ENCODE results near the gene IFNGR2. TPM values are rescaled to one million over a fixed set of nuclear protein-coding genes. Genes with fewer than 3 reads are reported as not detected.
"Not testable (repeated sequence)": the region's sequence is repeated elsewhere in the genome, so short reads cannot be mapped to it uniquely, and the experiment has no call there.

Gene IFNGR2
- total RNA-seq, 1 donor from 2014 or later, result 63.0 TPM

GRCh38 chr21:33360281-33360680, 42.9 kb upstream of the IFNGR2 start:
- Mint-ChIP-seq H3K4me1 (ENCODE audit: low read depth) (peaks cover 22% of the 10 kb centered on the region), H3K27me3 (no peaks in the 10 kb centered on the region), H3K9me3 (ENCODE audit: low read depth) (no peaks in the 10 kb centered on the region), H3K36me3 (ENCODE audit: insufficient read depth) (peaks cover 6% of the 10 kb centered on the region), H3K4me3 (ENCODE audit: low read depth) (no peak overlapping the region), H3K27ac (no peak overlapping the region)
- DNase-seq (ENCODE audit: low spot score, unreplicated experiment), result no peak
- no peak for TF ChIP-seq CTCF (IDR thresholded peaks at IDR 0.05; ENCODE audit: unreplicated experiment)

- Mint-ChIP-seq H3K27ac (no peak overlapping the region), H3K4me3 (ENCODE audit: low read depth) (peak overlapping the region; percentile 3), H3K9me3 (ENCODE audit: low read depth) (no peaks in the 10 kb centered on the region)
Measured at GRCh38 chr21:33360881-33361602, 42.2 kb upstream of the IFNGR2 start.

DNA sequence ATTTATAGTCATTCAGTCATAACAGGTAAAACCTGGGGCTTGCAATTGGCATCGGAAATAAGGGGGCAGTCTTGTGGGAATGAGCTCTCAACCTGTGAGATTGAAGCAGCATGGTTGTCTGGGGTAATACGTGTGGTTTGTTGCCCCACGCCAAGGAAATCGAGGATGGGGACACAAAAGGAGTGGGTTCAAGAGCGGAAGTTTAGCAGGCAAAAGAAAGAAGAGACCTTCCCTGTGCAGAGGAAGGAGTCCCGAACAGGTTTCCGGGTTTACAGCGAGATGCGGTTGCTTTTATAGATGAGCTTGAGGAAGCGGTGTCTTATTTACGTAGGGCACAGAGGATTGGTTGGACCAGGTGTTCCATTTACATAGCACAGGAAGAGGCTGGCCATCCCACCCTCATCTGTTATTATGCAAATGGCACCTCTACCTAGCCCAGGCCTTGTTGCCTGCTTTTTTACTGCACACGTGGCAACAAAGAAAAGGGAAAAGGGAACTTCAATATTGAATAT, 41.1 kb upstream of the IFNGR2 start:
- no peak for TF ChIP-seq CTCF (IDR thresholded peaks at IDR 0.05; ENCODE audit: unreplicated experiment)
- Mint-ChIP-seq H3K27ac (peak overlapping the region; percentile 81), H3K4me3 (ENCODE audit: low read depth) (peak overlapping the region; percentile 9), H3K9me3 (ENCODE audit: low read depth) (peaks cover 6% of the 10 kb centered on the region), H3K27me3 (no peaks in the 10 kb centered on the region), H3K36me3 (ENCODE audit: insufficient read depth) (no peaks in the 10 kb centered on the region), H3K4me1 (ENCODE audit: low read depth) (peaks cover 22% of the 10 kb centered on the region)
- DNase-seq (ENCODE audit: low spot score, unreplicated experiment), result no peak

More at GRCh38 chr21:33360881-33361602, 42.2 kb upstream of the IFNGR2 start:
- Mint-ChIP-seq H3K27me3 (no peaks in the 10 kb centered on the region), H3K4me1 (ENCODE audit: low read depth) (peaks cover 22% of the 10 kb centered on the region), H3K36me3 (ENCODE audit: insufficient read depth) (peaks cover 5% of the 10 kb centered on the region)
- DNase-seq (ENCODE audit: low spot score, unreplicated experiment), result peak; percentile 69
- TF ChIP-seq CTCF (IDR thresholded peaks at IDR 0.05; ENCODE audit: unreplicated experiment), result peak; percentile 89

GRCh38 chr21:33363911-33364609, 39.2 kb upstream of the IFNGR2 start:
- Mint-ChIP-seq H3K9me3 (ENCODE audit: low read depth) (peaks cover 14% of the 10 kb centered on the region), H3K4me1 (ENCODE audit: low read depth) (peaks cover 19% of the 10 kb centered on the region)
- H3K4me3 Mint-ChIP-seq (ENCODE audit: low read depth); DNase-seq (ENCODE audit: low spot score, unreplicated experiment); H3K27ac Mint-ChIP-seq; H3K36me3 Mint-ChIP-seq (ENCODE audit: insufficient read depth); H3K27me3 Mint-ChIP-seq: not testable (repeated sequence)

GRCh38 chr21:33364830-33365229, 38.4 kb upstream of the IFNGR2 start:
- Mint-ChIP-seq H3K27ac (no peak overlapping the region), H3K27me3 (no peaks in the 10 kb centered on the region), H3K9me3 (ENCODE audit: low read depth) (peaks cover 14% of the 10 kb centered on the region), H3K36me3 (ENCODE audit: insufficient read depth) (peaks cover 3% of the 10 kb centered on the region), H3K4me1 (ENCODE audit: low read depth) (peaks cover 13% of the 10 kb centered on the region), H3K4me3 (ENCODE audit: low read depth) (no peak overlapping the region)
- no peak for DNase-seq (ENCODE audit: low spot score, unreplicated experiment)
- no peak for TF ChIP-seq CTCF (IDR thresholded peaks at IDR 0.05; ENCODE audit: unreplicated experiment)
